H9 (cell line): ENCODE results near the gene TENM4. TPM values are rescaled to one million over a fixed set of nuclear protein-coding genes. Genes with fewer than 3 reads are reported as not detected.

Source experiments
- DNase-seq: peaks from one replicate; pipeline ENCODE4 v3.0.0-alpha.2; 2017
- H2AFZ ChIP-seq: one replicate; pipeline ENCODE4 v1.6.1; 2013; ENCODE audit warnings: mild to moderate bottlenecking, low read length, control low read depth, moderate library complexity
- H2AK5ac ChIP-seq: 2 replicates; pipeline ENCODE4 v1.6.1; 2013; ENCODE audit warnings: low read length, control low read depth, mixed read lengths; ENCODE audit not compliant: insufficient read length
- H2BK120ac ChIP-seq: one replicate; pipeline ENCODE4 v1.6.1; 2013; ENCODE audit warnings: low read depth, mild to moderate bottlenecking, low read length, control low read depth, inconsistent platforms; ENCODE audit not compliant: poor library complexity, severe bottlenecking
- H2BK12ac ChIP-seq: 2 replicates; pipeline ENCODE4 v1.6.1; 2013; ENCODE audit warnings: low read length, control low read depth, mixed read lengths, low read depth; ENCODE audit not compliant: insufficient read length
- H2BK15ac ChIP-seq: 2 replicates; pipeline ENCODE4 v1.6.1; 2013; ENCODE audit warnings: low read depth, low read length, control low read depth
- H2BK20ac ChIP-seq: one replicate; pipeline ENCODE4 v1.6.1; 2013; ENCODE audit warnings: low read depth, mild to moderate bottlenecking, low read length, control low read depth, inconsistent platforms; ENCODE audit not compliant: poor library complexity, severe bottlenecking
- H2BK5ac ChIP-seq: 2 replicates; pipeline ENCODE4 v1.6.1; 2013; ENCODE audit warnings: low read length, control low read depth, mixed read lengths; ENCODE audit not compliant: insufficient read length
- H3K14ac ChIP-seq: 2 replicates; pipeline ENCODE4 v1.6.1; 2013; ENCODE audit warnings: low read length, control low read depth; ENCODE audit not compliant: insufficient read depth
- H3K18ac ChIP-seq: 2 replicates; pipeline ENCODE4 v1.6.1; 2013; ENCODE audit warnings: low read depth, mild to moderate bottlenecking, mixed read lengths, low read length, control low read depth; ENCODE audit not compliant: insufficient read length
- H3K23ac ChIP-seq: 2 replicates; pipeline ENCODE4 v1.6.1; 2013; ENCODE audit warnings: low read length, control low read depth, mixed read lengths, low read depth; ENCODE audit not compliant: insufficient read length
- H3K23me2 ChIP-seq: 2 replicates; pipeline ENCODE4 v1.6.1; 2013; ENCODE audit warnings: low read depth, mild to moderate bottlenecking, mixed read lengths, low read length, control low read depth; ENCODE audit not compliant: insufficient read length, poor library complexity, severe bottlenecking
- H3K27ac ChIP-seq: 2 replicates; pipeline ENCODE4 v1.5.1; 2013; ENCODE audit warnings: low read length, control low read depth, mixed read lengths, low read depth; ENCODE audit not compliant: insufficient read length
- H3K27me3 ChIP-seq: 2 replicates; pipeline ENCODE4 v1.6.1; 2013; ENCODE audit warnings: low read length, control low read depth, inconsistent platforms; ENCODE audit not compliant: insufficient read depth
- H3K4ac ChIP-seq: 2 replicates; pipeline ENCODE4 v1.6.1; 2013; ENCODE audit warnings: low read depth, mild to moderate bottlenecking, control low read depth, inconsistent platforms, low read length, moderate library complexity
- H3K4me1 ChIP-seq: 2 replicates; pipeline ENCODE4 v1.6.1; 2013; ENCODE audit warnings: low read length, control low read depth, inconsistent platforms; ENCODE audit not compliant: insufficient read depth
- H3K4me2 ChIP-seq: 2 replicates; pipeline ENCODE4 v1.6.1; 2013; ENCODE audit warnings: low read length, control low read depth, mixed read lengths; ENCODE audit not compliant: insufficient read length, insufficient read depth
- H3K56ac ChIP-seq: 2 replicates; pipeline ENCODE4 v1.6.1; 2013; ENCODE audit warnings: low read depth, mild to moderate bottlenecking, mixed read lengths, low read length, control low read depth; ENCODE audit not compliant: insufficient read length
- H3K79me1 ChIP-seq: 2 replicates; pipeline ENCODE4 v1.6.1; 2013; ENCODE audit warnings: low read depth, mild to moderate bottlenecking, moderate library complexity, low read length, control low read depth, inconsistent platforms; ENCODE audit not compliant: insufficient read depth, poor library complexity, severe bottlenecking
- H3K79me2 ChIP-seq: 2 replicates; pipeline ENCODE4 v1.6.1; 2013; ENCODE audit warnings: low read length, control low read depth, inconsistent platforms; ENCODE audit not compliant: insufficient read depth
- H3K9ac ChIP-seq: 2 replicates; pipeline ENCODE4 v1.6.1; 2013; ENCODE audit warnings: low read length, control low read depth, mixed read lengths; ENCODE audit not compliant: insufficient read length; ENCODE audit errors: extremely low read depth
- H3K9me3 ChIP-seq: one replicate; pipeline ENCODE4 v1.6.1; 2013; ENCODE audit warnings: low read depth, low read length, inconsistent platforms; ENCODE audit not compliant: control insufficient read depth
- H3T11ph ChIP-seq: one replicate; pipeline ENCODE4 v1.6.1; 2013; ENCODE audit warnings: mild to moderate bottlenecking, low read length, control low read depth, inconsistent platforms
- H4K20me1 ChIP-seq: one replicate; pipeline ENCODE4 v1.6.1; 2013; ENCODE audit not compliant: control insufficient read depth, insufficient read length, insufficient read depth
- H4K5ac ChIP-seq: 2 replicates; pipeline ENCODE4 v1.6.1; 2013; ENCODE audit warnings: low read depth, mild to moderate bottlenecking, mixed read lengths, low read length, control low read depth; ENCODE audit not compliant: insufficient read length
- H4K8ac ChIP-seq: replicated peaks from 2 replicates; pipeline ENCODE4 v1.6.1; 2013; ENCODE audit warnings: low read length, control low read depth, mixed read lengths, low read depth; ENCODE audit not compliant: insufficient read length
- H4K91ac ChIP-seq: 2 replicates; pipeline ENCODE4 v1.6.1; 2013; ENCODE audit warnings: low read depth, mild to moderate bottlenecking, moderate library complexity, mixed read lengths, low read length, control low read depth; ENCODE audit not compliant: insufficient read length
- H3K27ac Mint-ChIP-seq, 3 experiments: 2 replicates in 2 of 3; 3 replicates in 1 of 3; pipeline ENCODE4 v1.8.0; 2020 to 2021; ENCODE audit warnings: mixed read lengths in 3 of 3, mild to moderate bottlenecking in 1 of 3, moderate library complexity in 1 of 3
- H3K27me3 Mint-ChIP-seq: 2 replicates; pipeline ENCODE4 v1.8.0; 2021; ENCODE audit warnings: low read depth, mild to moderate bottlenecking, moderate library complexity, mixed read lengths
- H3K36me3 Mint-ChIP-seq, 3 experiments: 2 replicates in 2 of 3; 3 replicates in 1 of 3; pipeline ENCODE4 v1.8.0; 2020 to 2021; ENCODE audit warnings: low read depth in 3 of 3, mixed read lengths in 3 of 3; ENCODE audit not compliant: insufficient read depth in 1 of 3
- H3K4me1 Mint-ChIP-seq, 2 experiments: 2 replicates each; pipeline ENCODE4 v1.8.0; 2020; ENCODE audit warnings: mixed read lengths in 2 of 2
- H3K4me3 Mint-ChIP-seq, 2 experiments: 2 replicates in 1 of 2; 3 replicates in 1 of 2; pipeline ENCODE4 v1.8.0; 2020 to 2021; ENCODE audit warnings: mild to moderate bottlenecking in 2 of 2, mixed read lengths in 2 of 2, moderate library complexity in 1 of 2
- H3K9me3 Mint-ChIP-seq, 2 experiments: 2 replicates in 1 of 2; 3 replicates in 1 of 2; pipeline ENCODE4 v1.8.0; 2020; ENCODE audit warnings: mild to moderate bottlenecking in 2 of 2, mixed read lengths in 2 of 2, moderate library complexity in 1 of 2
- WGBS: extraction: QIAGEN DNeasy Blood & Tissue Kit; methylation state at CpG from one replicate; pipeline ENCODE4 v1.1.7; 2013; ENCODE audit warnings: missing lambda C conversion rate, low lambda C conversion rate, mixed read lengths; ENCODE audit not compliant: insufficient read length; ENCODE audit errors: extremely low coverage; 5-methylcytosine and 5-hydroxymethylcytosine counted together
- total RNA-seq: library from RNA; stranded (reverse); gene quantifications from 2 replicates; pipeline ENCODE4 v1.2.1, GENCODE V29; 2021
- TF ChIP-seq, protein P1 (sequence below): fragments of 200-600 bp; sonication (generic); conservative IDR thresholded peaks from 3 replicates; pipeline ENCODE4 v1.8.0; 2021; ENCODE audit warnings: antibody characterized with exemption, mild to moderate bottlenecking

TENM4 gene
- total RNA-seq, 1 experiment from 2014 or later = 4.6 TPM

GRCh38 chr11:79412761-79413160 is 28.1 kb downstream of the TENM4 start:
- no peak for DNase-seq
- Histone ChIP-seq H4K5ac (no peak overlapping the region), H3T11ph (no peak overlapping the region), H3K23me2 (no peaks in the 10 kb centered on the region), H2AK5ac (no peak overlapping the region), H3K9ac (no peak overlapping the region), H3K4ac (no peak overlapping the region), H3K23ac (no peak overlapping the region), H3K79me2 (no peaks in the 10 kb centered on the region), H4K91ac (no peak overlapping the region), H3K4me1 (no peaks in the 10 kb centered on the region), H2BK5ac (no peak overlapping the region), H3K27me3 (no peaks in the 10 kb centered on the region), H3K18ac (no peak overlapping the region), H3K56ac (no peak overlapping the region), H3K27ac (no peak overlapping the region), H4K8ac (no peak overlapping the region), H3K9me3 (no peaks in the 10 kb centered on the region), H3K14ac (no peak overlapping the region), H2BK120ac (no peak overlapping the region), H2AFZ (no peak overlapping the region), H3K79me1 (no peaks in the 10 kb centered on the region), H3K4me2 (no peak overlapping the region), H2BK20ac (no peak overlapping the region), H2BK12ac (no peak overlapping the region), H2BK15ac (no peak overlapping the region), H4K20me1 (no peaks in the 10 kb centered on the region)
- Mint-ChIP-seq H3K27me3 (no peaks in the 10 kb centered on the region; the same call in 1 of the 2 replicates), H3K36me3 (peaks cover 2 to 12% (median 9%) of the 10 kb centered on the region in 3 experiments; a peak in 6 of 7 replicates), H3K4me1 (peaks cover 5 to 8% of the 10 kb centered on the region in 2 experiments), H3K4me3 (no peak overlapping the region), H3K27ac (no peak overlapping the region), H3K9me3 (peaks cover 9 to 13% of the 10 kb centered on the region in 2 experiments)
- TF ChIP-seq, protein P1, sequence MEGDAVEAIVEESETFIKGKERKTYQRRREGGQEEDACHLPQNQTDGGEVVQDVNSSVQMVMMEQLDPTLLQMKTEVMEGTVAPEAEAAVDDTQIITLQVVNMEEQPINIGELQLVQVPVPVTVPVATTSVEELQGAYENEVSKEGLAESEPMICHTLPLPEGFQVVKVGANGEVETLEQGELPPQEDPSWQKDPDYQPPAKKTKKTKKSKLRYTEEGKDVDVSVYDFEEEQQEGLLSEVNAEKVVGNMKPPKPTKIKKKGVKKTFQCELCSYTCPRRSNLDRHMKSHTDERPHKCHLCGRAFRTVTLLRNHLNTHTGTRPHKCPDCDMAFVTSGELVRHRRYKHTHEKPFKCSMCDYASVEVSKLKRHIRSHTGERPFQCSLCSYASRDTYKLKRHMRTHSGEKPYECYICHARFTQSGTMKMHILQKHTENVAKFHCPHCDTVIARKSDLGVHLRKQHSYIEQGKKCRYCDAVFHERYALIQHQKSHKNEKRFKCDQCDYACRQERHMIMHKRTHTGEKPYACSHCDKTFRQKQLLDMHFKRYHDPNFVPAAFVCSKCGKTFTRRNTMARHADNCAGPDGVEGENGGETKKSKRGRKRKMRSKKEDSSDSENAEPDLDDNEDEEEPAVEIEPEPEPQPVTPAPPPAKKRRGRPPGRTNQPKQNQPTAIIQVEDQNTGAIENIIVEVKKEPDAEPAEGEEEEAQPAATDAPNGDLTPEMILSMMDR = no peak
- no CpG with 5 or more reads among the region's 1 CpG for WGBS
